Astrocyte of the cerebellum (primary cell): ENCODE results near the gene ERBB4.

Experiments used
- DNase-seq: peaks from one replicate; pipeline ENCODE4 v3.0.0-alpha.2; 2011; ENCODE audit warnings: low read depth
- H3K4me3 ChIP-seq: 2 replicates; pipeline ENCODE4 v1.5.1; 2011; ENCODE audit warnings: mild to moderate bottlenecking, low read depth, low read length, moderate library complexity
- CTCF ChIP-seq: IDR thresholded peaks from 2 replicates; pipeline ENCODE4 v1.5.1; 2012; ENCODE audit warnings: low read length, low read depth, moderate library complexity, mild to moderate bottlenecking; ENCODE audit errors: missing control alignments
- in situ Hi-C: cut with HindIII; loops from 2 replicates; pipeline ENCODE4 v1.10.0; 2017; ENCODE audit warnings: low sequenced_read_pairs

ERBB4 gene

GRCh38 chr2:211879323-211879722 is 659.3 kb downstream of the ERBB4 start:
- peak; percentile 32 for TF ChIP-seq CTCF
- H3K4me3 ChIP-seq, result no peak overlapping the region
- in situ Hi-C loops, result no loop called here
- no peak for DNase-seq

- no peak for TF ChIP-seq CTCF
- H3K4me3 ChIP-seq, result no peak overlapping the region
- in situ Hi-C loops, result no loop called here
- no peak for DNase-seq
Measured at GRCh38 chr2:211877061-211877460, 661.5 kb downstream of the ERBB4 start.

GRCh38 chr2:211875488-211875887 is 663.1 kb downstream of the ERBB4 start:
- in situ Hi-C loops, result no loop called here
- H3K4me3 ChIP-seq, result no peak overlapping the region
- no peak for TF ChIP-seq CTCF
- no peak for DNase-seq

GRCh38 chr2:211868996-211869533 is 669.5 kb downstream of the ERBB4 start:
- no peak for TF ChIP-seq CTCF
- no peak overlapping the region for H3K4me3 ChIP-seq
- DNase-seq, result no peak
- in situ Hi-C loops, result no loop called here

GRCh38 chr2:211867845-211868451 is 670.7 kb downstream of the ERBB4 start:
- no peak for DNase-seq
- in situ Hi-C loops, result no loop called here
- no peak overlapping the region for H3K4me3 ChIP-seq
- TF ChIP-seq CTCF, result no peak

GRCh38 chr2:211864328-211864727 is 674.3 kb downstream of the ERBB4 start:
- TF ChIP-seq CTCF, result no peak
- no peak overlapping the region for H3K4me3 ChIP-seq
- DNase-seq, result no peak
- in situ Hi-C loops, result no loop called here
